Activated CD4-positive, alpha-beta T cell treated with anti-CD3 and anti-CD28 coated beads, Interleukin-2, amount 10 ng/mL, durations not matched to agents 7 days and 5 days (primary cell): Measurements from ENCODE around the gene INTS11. TPM values are rescaled to one million over a fixed set of nuclear protein-coding genes. Genes with fewer than 3 reads are reported as not detected.

ENCODE experiments used
- CTCF ChIA-PET: fragments of 350-600 bp; sonication (Branson Sonifier 250); formaldehyde crosslinking; loops from one replicate; lab custom pipeline; 2021; ENCODE audit warnings: antibody characterized with exemption; lab: Charles Lee
- POLR2A ChIA-PET: fragments of 350-600 bp; sonication (Branson Sonifier 250); formaldehyde crosslinking; loops from one replicate; lab custom pipeline; 2021; ENCODE audit warnings: antibody characterized with exemption; lab: Charles Lee
- DNase-seq: peaks from one replicate; pipeline ENCODE4 v3.0.0-alpha.2; 2020
- H3K27ac Mint-ChIP-seq: one replicate; pipeline ENCODE4 v1.8.0; 2021; ENCODE audit warnings: mild to moderate bottlenecking, moderate library complexity, mixed read lengths
- H3K27me3 Mint-ChIP-seq: one replicate; pipeline ENCODE4 v1.8.0; 2021; ENCODE audit warnings: mixed read lengths
- H3K36me3 Mint-ChIP-seq: one replicate; pipeline ENCODE4 v1.8.0; 2021; ENCODE audit warnings: low read depth, mixed read lengths
- H3K4me1 Mint-ChIP-seq: one replicate; pipeline ENCODE4 v1.8.0; 2021; ENCODE audit warnings: mixed read lengths
- H3K4me3 Mint-ChIP-seq: one replicate; pipeline ENCODE4 v1.8.0; 2021; ENCODE audit warnings: mild to moderate bottlenecking, moderate library complexity, mixed read lengths
- H3K9me3 Mint-ChIP-seq: one replicate; pipeline ENCODE4 v1.8.0; 2021; ENCODE audit warnings: mixed read lengths
- total RNA-seq, 2 experiments: library from RNA; stranded (reverse); gene quantifications; one replicate each; pipeline ENCODE4 v1.2.3, GENCODE V29; 2021

Gene INTS11
- total RNA-seq, 2 experiments from 2014 or later: 123 to 126 TPM

DNA sequence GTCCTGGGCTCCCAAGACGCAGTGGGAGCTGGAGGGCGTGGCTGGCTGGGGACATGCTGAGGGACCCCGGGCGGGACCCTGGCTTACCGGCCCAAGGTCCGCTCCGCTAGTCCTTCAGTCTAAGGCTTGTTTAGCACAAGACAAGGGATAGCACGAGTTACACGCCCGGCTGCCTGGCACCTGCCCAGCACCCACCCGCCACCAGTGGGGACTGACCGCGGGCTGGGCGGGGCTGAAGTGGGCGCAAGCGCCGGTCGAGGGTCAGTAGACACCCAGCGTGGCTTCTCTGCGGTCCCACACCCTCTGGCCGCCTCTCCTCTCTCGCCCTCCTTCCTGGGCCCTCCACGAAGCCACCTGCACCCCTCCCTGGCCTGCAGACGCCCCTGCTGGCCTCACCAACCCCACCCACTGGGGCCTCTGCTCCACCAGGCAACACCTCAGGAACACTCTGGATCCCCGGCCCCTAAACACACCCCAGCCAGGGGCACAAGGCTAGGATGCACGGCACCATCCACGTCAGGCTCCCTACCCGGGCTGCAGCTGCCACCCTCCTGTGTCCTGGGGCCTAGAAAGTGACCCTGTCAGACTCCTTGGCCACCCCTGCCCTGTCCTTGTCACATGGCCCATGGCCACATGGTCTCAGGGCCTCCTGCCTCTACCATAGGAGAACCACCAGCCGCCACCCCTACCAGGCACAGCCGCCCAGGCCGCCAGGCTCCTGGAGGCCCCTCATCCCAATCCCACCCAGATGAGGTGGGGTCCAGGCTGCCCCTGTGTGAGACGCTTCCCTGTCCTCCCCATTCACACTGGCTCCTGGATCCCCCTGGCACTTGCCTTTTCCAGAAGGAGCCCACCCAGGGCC is 12.7 kb upstream of the INTS11 start:
- DNase-seq: no peak
- Mint-ChIP-seq H3K4me3 (no peak overlapping the region), H3K4me1 (no peaks in the 10 kb centered on the region), H3K27me3 (no peaks in the 10 kb centered on the region), H3K9me3 (peaks cover 10% of the 10 kb centered on the region), H3K36me3 (peaks cover 16% of the 10 kb centered on the region), H3K27ac (no peak overlapping the region)
- CTCF ChIA-PET: no interaction called here
- POLR2A ChIA-PET: no interaction called here

DNA sequence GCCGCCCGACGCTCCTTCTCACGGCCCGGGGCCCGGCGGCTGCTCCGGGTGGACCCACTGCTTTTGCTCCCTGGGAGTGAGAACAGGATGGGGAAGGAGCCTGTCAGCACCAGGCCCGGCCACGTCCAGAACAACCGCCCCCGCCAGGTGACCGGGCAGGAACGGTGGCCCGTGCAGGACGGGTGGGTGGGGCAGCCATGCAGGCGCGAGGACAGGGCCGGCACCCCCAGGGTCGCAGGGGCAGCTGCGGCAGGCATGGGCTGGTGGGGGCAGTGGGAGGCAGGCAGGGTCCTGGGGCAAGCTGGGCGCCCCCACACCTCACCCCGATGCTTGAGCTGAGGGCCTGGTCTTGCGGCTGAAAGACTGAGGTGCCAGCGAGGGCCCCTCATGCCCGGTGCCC is 12.0 kb upstream of the INTS11 start:
- CTCF ChIA-PET: interaction anchor here (1.2 kb wide), 1 partner anchor 271 kb away, joined by 3 read pairs; no protein-coding TSS in a partner anchor
- DNase-seq: no peak
- H3K4me3 Mint-ChIP-seq: no peak overlapping the region
- H3K36me3 Mint-ChIP-seq: peaks cover 13% of the 10 kb centered on the region
- H3K27me3 Mint-ChIP-seq: no peaks in the 10 kb centered on the region
- H3K4me1 Mint-ChIP-seq: no peaks in the 10 kb centered on the region
- H3K27ac Mint-ChIP-seq: no peak overlapping the region
- peaks cover 10% of the 10 kb centered on the region for H3K9me3 Mint-ChIP-seq
- POLR2A ChIA-PET: no interaction called here

DNA sequence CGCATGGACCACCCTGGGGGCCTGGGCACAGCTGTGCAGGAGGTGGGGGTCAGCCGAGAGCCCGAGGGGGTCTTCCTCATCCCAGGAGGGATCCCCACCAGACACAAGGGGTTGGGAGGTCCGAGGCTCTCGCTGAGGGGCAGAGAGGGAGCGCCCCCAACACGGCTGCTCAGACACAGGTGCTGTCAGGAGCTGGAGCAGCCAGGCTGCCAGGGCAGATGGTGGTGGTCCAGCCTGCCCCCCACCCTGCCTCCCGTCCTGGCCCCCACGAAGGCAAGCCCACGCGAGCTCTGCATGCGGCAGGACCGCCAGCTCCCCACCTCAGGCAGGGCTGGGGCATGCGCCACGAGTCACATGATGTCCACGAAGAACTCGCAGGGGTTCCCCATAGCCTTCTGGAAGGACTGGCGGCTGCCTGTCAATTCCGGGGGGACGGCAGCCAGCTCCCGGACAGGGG is 11.4 kb upstream of the INTS11 start:
- CTCF ChIA-PET: interaction anchor here (1.2 kb wide), 1 partner anchor 271 kb away, joined by 3 read pairs; no protein-coding TSS in a partner anchor

GRCh38 chr1:1335283-1335682 is 10.8 kb upstream of the INTS11 start:
- no peaks in the 10 kb centered on the region for H3K9me3 Mint-ChIP-seq
- no peaks in the 10 kb centered on the region for H3K4me1 Mint-ChIP-seq
- ChIA-PET POLR2A (no interaction called here), CTCF (interaction anchor here (1.2 kb wide), 1 partner anchor 270 kb away, joined by 3 read pairs; no protein-coding TSS in a partner anchor)
- H3K27me3 Mint-ChIP-seq: no peaks in the 10 kb centered on the region
- peaks cover under 1% of the 10 kb centered on the region for H3K36me3 Mint-ChIP-seq
- DNase-seq: no peak
- no peak overlapping the region for H3K27ac Mint-ChIP-seq
- no peak overlapping the region for H3K4me3 Mint-ChIP-seq

More for the DNA sequence above, 11.4 kb upstream of the INTS11 start:
- POLR2A ChIA-PET: no interaction called here
- H3K4me3 Mint-ChIP-seq: no peak overlapping the region
- H3K36me3 Mint-ChIP-seq: peaks cover 6% of the 10 kb centered on the region
- H3K27me3 Mint-ChIP-seq: no peaks in the 10 kb centered on the region
- peaks cover 4% of the 10 kb centered on the region for H3K9me3 Mint-ChIP-seq
- no peak for DNase-seq
- no peak overlapping the region for H3K27ac Mint-ChIP-seq
- H3K4me1 Mint-ChIP-seq: no peaks in the 10 kb centered on the region

DNA sequence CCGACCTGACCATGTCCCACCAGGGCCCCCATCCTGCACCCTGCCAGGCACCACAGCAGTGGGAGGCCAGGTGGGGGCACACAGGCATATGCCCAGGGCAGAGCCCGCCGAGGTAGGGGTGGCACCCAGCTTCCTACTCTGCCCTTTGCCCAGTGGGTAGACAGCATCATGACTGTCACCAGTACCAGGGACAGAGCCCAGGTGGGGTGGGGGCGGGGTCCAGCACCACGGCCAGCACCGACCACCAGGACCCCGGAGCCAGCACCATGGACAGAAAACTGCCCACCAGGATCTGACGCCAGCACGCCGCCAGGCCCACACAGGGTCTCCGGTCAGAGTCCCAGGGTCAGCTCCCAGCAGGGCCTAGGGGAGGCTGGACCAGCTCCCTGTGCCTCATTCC is 10.4 kb upstream of the INTS11 start:
- no peak overlapping the region for H3K27ac Mint-ChIP-seq
- H3K36me3 Mint-ChIP-seq: no peaks in the 10 kb centered on the region
- DNase-seq: no peak
- no peak overlapping the region for H3K4me3 Mint-ChIP-seq
- H3K27me3 Mint-ChIP-seq: no peaks in the 10 kb centered on the region
- no peaks in the 10 kb centered on the region for H3K4me1 Mint-ChIP-seq
- no peaks in the 10 kb centered on the region for H3K9me3 Mint-ChIP-seq
- ChIA-PET CTCF (no interaction called here), POLR2A (no interaction called here)

DNA sequence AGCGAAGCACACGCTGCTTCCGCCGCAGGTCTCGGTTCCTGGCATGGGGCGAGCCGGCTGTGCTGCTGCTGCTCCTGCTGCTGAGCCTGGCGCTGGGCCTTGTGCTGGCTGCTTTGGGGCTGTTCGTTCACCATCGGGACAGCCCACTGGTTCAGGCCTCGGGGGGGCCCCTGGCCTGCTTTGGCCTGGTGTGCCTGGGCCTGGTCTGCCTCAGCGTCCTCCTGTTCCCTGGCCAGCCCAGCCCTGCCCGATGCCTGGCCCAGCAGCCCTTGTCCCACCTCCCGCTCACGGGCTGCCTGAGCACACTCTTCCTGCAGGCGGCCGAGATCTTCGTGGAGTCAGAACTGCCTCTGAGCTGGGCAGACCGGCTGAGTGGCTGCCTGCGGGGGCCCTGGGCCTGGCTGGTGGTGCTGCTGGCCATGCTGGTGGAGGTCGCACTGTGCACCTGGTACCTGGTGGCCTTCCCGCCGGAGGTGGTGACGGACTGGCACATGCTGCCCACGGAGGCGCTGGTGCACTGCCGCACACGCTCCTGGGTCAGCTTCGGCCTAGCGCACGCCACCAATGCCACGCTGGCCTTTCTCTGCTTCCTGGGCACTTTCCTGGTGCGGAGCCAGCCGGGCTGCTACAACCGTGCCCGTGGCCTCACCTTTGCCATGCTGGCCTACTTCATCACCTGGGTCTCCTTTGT is 9.2 kb upstream of the INTS11 start:
- POLR2A ChIA-PET: no interaction called here
- no peaks in the 10 kb centered on the region for H3K9me3 Mint-ChIP-seq
- no peaks in the 10 kb centered on the region for H3K36me3 Mint-ChIP-seq
- no peak for DNase-seq
- no peaks in the 10 kb centered on the region for H3K27me3 Mint-ChIP-seq
- H3K27ac Mint-ChIP-seq: no peak overlapping the region
- no peaks in the 10 kb centered on the region for H3K4me1 Mint-ChIP-seq
- no peak overlapping the region for H3K4me3 Mint-ChIP-seq
- CTCF ChIA-PET: no interaction called here

- CTCF ChIA-PET: no interaction called here
- Mint-ChIP-seq H3K4me1 (no peaks in the 10 kb centered on the region), H3K4me3 (no peak overlapping the region), H3K27me3 (no peaks in the 10 kb centered on the region), H3K9me3 (no peaks in the 10 kb centered on the region), H3K36me3 (no peaks in the 10 kb centered on the region), H3K27ac (no peak overlapping the region)
- POLR2A ChIA-PET: no interaction called here
- no peak for DNase-seq
Observed at GRCh38 chr1:1332774-1333480, 8.5 kb upstream of the INTS11 start.

DNA sequence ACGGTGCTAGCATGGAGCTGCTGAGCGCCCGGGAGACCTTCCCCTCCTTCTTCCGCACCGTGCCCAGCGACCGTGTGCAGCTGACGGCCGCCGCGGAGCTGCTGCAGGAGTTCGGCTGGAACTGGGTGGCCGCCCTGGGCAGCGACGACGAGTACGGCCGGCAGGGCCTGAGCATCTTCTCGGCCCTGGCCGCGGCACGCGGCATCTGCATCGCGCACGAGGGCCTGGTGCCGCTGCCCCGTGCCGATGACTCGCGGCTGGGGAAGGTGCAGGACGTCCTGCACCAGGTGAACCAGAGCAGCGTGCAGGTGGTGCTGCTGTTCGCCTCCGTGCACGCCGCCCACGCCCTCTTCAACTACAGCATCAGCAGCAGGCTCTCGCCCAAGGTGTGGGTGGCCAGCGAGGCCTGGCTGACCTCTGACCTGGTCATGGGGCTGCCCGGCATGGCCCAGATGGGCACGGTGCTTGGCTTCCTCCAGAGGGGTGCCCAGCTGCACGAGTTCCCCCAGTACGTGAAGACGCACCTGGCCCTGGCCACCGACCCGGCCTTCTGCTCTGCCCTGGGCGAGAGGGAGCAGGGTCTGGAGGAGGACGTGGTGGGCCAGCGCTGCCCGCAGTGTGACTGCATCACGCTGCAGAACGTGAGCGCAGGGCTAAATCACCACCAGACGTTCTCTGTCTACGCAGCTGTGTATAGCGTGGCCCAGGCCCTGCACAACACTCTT is 7.7 kb upstream of the INTS11 start:
- Mint-ChIP-seq H3K9me3 (no peaks in the 10 kb centered on the region), H3K4me3 (no peak overlapping the region), H3K27me3 (no peaks in the 10 kb centered on the region), H3K36me3 (no peaks in the 10 kb centered on the region), H3K27ac (no peak overlapping the region), H3K4me1 (no peaks in the 10 kb centered on the region)
- ChIA-PET POLR2A (no interaction called here), CTCF (no interaction called here)
- no peak for DNase-seq

- CTCF ChIA-PET: no interaction called here
- POLR2A ChIA-PET: no interaction called here
- peaks cover under 1% of the 10 kb centered on the region for H3K36me3 Mint-ChIP-seq
Observed at GRCh38 chr1:1331068-1331965, 6.9 kb upstream of the INTS11 start, which contains the start of gene TAS1R3. TAS1R3 (plus strand) TSS chr1:1331280; CDS start chr1:1331346, 66 bp downstream.

GRCh38 chr1:1330366-1331067 is 6.1 kb upstream of the INTS11 start:
- ChIA-PET POLR2A (no interaction called here), CTCF (no interaction called here)
- Mint-ChIP-seq H3K27me3 (no peaks in the 10 kb centered on the region), H3K27ac (no peak overlapping the region), H3K4me1 (peaks cover 12% of the 10 kb centered on the region), H3K9me3 (no peaks in the 10 kb centered on the region), H3K36me3 (peaks cover 2% of the 10 kb centered on the region), H3K4me3 (no peak overlapping the region)
- no peak for DNase-seq

More at GRCh38 chr1:1331068-1331965, 6.9 kb upstream of the INTS11 start, which contains the start of gene TAS1R3:
- Mint-ChIP-seq H3K4me3 (no peak within 1 kb of the TSS), H3K27ac (no peak within 1 kb of the TSS), H3K27me3 (no peaks in the 10 kb centered on the region), H3K4me1 (peaks cover 5% of the 10 kb centered on the region), H3K9me3 (no peaks in the 10 kb centered on the region)
- DNase-seq: no peak
